Vagina (tissue), 2 donors: ENCODE results near the gene NKAIN2. TPM values are rescaled to one million over a fixed set of nuclear protein-coding genes. Genes with fewer than 3 reads are reported as not detected.

ENCODE experiments used
- DNase-seq, 2 donors: peaks; one replicate each; pipeline ENCODE4 v3.0.0-alpha.2; 2017; ENCODE audit errors: extremely low spot score in 2 of 2
- H3K27ac ChIP-seq: fragments of 200-600 bp; sonication (generic); one replicate; pipeline ENCODE4 v1.5.1; 2019
- H3K27me3 ChIP-seq: fragments of 200-600 bp; sonication (generic); one replicate; pipeline ENCODE4 v1.5.1; 2019
- H3K36me3 ChIP-seq, 2 donors: fragments of 200-600 bp; sonication (generic); one replicate each; pipeline ENCODE4 v1.5.1; 2017 to 2019
- H3K4me1 ChIP-seq: fragments of 200-600 bp; sonication (generic); one replicate; pipeline ENCODE4 v1.5.1; 2019
- H3K4me3 ChIP-seq, 2 donors: fragments of 200-600 bp; sonication (generic); 1 replicate in 1 of 2; 2 replicates in 1 of 2; pipeline ENCODE4 v1.5.1; 2016 to 2019
- H3K9me3 ChIP-seq: fragments of 200-600 bp; sonication (generic); one replicate; pipeline ENCODE4 v1.5.1; 2019
- POLR2A ChIP-seq, 2 donors: fragments of 450-650 bp; IDR thresholded peaks; one replicate each; pipeline ENCODE4 v1.6.1; 2017; ENCODE audit warnings: antibody characterized with exemption in 2 of 2, mild to moderate bottlenecking in 2 of 2, moderate library complexity in 2 of 2
- POLR2AphosphoS5 ChIP-seq, 2 donors: sonication (generic); formaldehyde crosslinking; IDR thresholded peaks; one replicate each; pipeline ENCODE4 v1.9.0; 2017; ENCODE audit warnings: antibody characterized with exemption in 2 of 2, mild to moderate bottlenecking in 2 of 2, low read depth in 1 of 2; ENCODE audit not compliant: insufficient read depth in 1 of 2
- intact Hi-C: fragments of 100-400 bp; cut with DNase I; formaldehyde crosslinking; loops from one replicate; pipeline ENCODE4 v1.15.1; 2023
- total RNA-seq: library from RNA; depleted of rRNA; stranded (reverse); fragments of >200 nt; gene quantifications from one replicate; pipeline ENCODE4 v1.2.3, GENCODE V29; 2016
- TF ChIP-seq, protein P1 (sequence below), 3 experiments: fragments of 450-650 bp in 2 of 3; fragments of 200-600 bp in 1 of 3; sonication (generic) in 1 of 3; IDR thresholded peaks; one replicate each; pipeline ENCODE4 v1.5.1; 2017 to 2019; ENCODE audit warnings: antibody characterized with exemption in 3 of 3, mild to moderate bottlenecking in 2 of 3, moderate library complexity in 2 of 3

The NKAIN2 gene
- total RNA-seq, 1 donor from 2014 or later = not detected

DNA sequence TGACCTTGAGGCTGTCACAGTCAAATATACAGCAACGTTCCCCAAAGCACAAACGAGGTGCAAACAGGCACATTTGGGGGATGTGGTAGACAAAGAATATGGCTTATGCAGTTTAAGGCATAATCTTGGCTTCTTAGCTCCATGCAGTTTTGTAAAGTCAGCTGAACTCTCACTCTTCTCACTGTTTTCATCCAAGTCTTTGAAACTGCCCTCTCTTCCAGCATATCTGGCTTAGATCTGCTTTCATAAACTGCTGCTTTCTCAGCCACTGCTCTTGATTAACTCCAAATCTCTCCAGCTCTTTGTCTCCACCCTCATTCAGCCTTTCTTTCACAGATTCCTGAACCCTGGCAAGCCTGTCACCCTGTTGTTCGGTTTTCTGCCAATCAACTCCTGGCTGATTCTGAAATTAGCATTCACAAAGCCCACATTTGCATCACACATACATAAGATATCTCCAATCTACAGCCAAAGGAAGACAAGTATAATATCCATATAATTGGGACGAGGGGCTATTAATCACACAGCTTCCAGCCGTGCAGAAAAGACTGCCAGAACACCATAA is 857.5 kb downstream of the NKAIN2 start:
- Histone ChIP-seq H3K27me3 (no peaks in the 10 kb centered on the region), H3K4me1 (no peaks in the 10 kb centered on the region), H3K9me3 (no peaks in the 10 kb centered on the region), H3K4me3 (no peak overlapping the region), H3K36me3 (no peaks in the 10 kb centered on the region), H3K27ac (no peak overlapping the region)
- intact Hi-C loops = no loop called here
- no peak for TF ChIP-seq POLR2AphosphoS5 (IDR thresholded peaks at IDR 0.05; ENCODE audit: insufficient read depth in 1 of 2, low read depth in 1 of 2)
- no peak for TF ChIP-seq POLR2A (IDR thresholded peaks at IDR 0.05)
- TF ChIP-seq, protein P1, sequence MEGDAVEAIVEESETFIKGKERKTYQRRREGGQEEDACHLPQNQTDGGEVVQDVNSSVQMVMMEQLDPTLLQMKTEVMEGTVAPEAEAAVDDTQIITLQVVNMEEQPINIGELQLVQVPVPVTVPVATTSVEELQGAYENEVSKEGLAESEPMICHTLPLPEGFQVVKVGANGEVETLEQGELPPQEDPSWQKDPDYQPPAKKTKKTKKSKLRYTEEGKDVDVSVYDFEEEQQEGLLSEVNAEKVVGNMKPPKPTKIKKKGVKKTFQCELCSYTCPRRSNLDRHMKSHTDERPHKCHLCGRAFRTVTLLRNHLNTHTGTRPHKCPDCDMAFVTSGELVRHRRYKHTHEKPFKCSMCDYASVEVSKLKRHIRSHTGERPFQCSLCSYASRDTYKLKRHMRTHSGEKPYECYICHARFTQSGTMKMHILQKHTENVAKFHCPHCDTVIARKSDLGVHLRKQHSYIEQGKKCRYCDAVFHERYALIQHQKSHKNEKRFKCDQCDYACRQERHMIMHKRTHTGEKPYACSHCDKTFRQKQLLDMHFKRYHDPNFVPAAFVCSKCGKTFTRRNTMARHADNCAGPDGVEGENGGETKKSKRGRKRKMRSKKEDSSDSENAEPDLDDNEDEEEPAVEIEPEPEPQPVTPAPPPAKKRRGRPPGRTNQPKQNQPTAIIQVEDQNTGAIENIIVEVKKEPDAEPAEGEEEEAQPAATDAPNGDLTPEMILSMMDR (IDR thresholded peaks at IDR 0.05) = no peak
- DNase-seq = no peak

DNA sequence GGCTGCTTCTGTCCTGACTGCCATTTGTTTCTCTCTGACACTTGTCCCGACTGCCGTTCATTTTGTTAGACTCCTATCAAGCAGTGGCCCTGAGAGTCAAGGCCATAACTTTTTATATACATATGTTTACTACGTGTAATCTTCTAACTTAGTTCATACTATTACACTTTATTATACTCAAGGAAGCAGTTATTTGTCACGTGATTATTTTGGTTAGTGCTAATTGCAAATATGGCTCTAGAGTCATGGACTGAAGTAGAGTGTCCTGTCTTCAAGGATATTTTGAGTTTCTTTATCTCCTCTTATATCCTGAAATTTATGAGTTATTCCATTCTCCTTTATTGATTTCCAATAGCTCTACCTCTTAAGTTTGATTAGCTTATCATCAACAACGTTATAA is 864.4 kb downstream of the NKAIN2 start:
- no peak overlapping the region for H3K27ac ChIP-seq
- TF ChIP-seq POLR2A (IDR thresholded peaks at IDR 0.05) = no peak
- TF ChIP-seq, protein P1 (IDR thresholded peaks at IDR 0.05) = no peak
- TF ChIP-seq POLR2AphosphoS5 (IDR thresholded peaks at IDR 0.05; ENCODE audit: insufficient read depth in 1 of 2, low read depth in 1 of 2) = no peak
- H3K4me3 ChIP-seq = no peak overlapping the region
- no peak for DNase-seq
- no peaks in the 10 kb centered on the region for H3K27me3 ChIP-seq
- no peaks in the 10 kb centered on the region for H3K36me3 ChIP-seq
- intact Hi-C loops = no loop called here
- no peaks in the 10 kb centered on the region for H3K9me3 ChIP-seq
- H3K4me1 ChIP-seq = no peaks in the 10 kb centered on the region

DNA sequence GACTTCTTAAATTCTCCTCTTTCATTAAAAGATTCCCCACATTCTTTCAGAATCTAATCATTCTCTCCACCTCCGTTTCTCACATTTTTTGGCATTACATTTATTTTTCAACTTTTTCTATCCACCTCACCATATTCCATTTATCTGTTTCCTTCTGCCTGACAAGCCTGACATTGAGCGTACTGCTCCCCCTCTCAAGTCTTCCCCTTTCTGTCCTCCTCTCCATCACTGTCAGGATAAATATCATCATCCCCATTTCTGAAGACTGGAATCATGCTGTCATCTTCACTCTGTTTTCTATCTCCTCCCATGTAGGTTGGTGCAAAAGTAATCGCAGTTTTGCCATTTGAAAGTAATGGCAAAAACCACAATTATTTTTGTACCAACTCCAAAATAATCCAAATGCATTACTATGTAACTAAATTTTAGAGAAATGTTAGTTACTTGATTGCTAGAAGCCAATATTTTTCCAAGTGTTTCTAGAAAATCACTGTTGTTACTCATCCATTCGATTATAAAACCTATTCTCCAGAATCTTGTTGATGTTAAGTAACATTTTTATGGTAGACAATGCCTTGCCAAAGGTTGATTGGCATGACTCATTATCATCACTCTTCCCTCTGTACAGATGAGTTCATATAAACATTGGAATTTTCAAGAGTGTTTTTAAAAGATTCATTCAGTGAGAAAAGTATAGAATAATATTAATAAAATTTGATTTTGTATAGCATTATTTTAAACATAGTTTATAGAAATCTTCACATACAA is 866.2 kb downstream of the NKAIN2 start:
- no peak for DNase-seq
- intact Hi-C loops = no loop called here
- TF ChIP-seq POLR2AphosphoS5 (IDR thresholded peaks at IDR 0.05; ENCODE audit: insufficient read depth in 1 of 2, low read depth in 1 of 2) (no peak), POLR2A (IDR thresholded peaks at IDR 0.05) (no peak)
- TF ChIP-seq, protein P1 (IDR thresholded peaks at IDR 0.05) = no peak
- Histone ChIP-seq H3K4me3 (no peak overlapping the region), H3K36me3 (no peaks in the 10 kb centered on the region), H3K4me1 (no peaks in the 10 kb centered on the region), H3K9me3 (no peaks in the 10 kb centered on the region), H3K27me3 (no peaks in the 10 kb centered on the region), H3K27ac (no peak overlapping the region)

DNA sequence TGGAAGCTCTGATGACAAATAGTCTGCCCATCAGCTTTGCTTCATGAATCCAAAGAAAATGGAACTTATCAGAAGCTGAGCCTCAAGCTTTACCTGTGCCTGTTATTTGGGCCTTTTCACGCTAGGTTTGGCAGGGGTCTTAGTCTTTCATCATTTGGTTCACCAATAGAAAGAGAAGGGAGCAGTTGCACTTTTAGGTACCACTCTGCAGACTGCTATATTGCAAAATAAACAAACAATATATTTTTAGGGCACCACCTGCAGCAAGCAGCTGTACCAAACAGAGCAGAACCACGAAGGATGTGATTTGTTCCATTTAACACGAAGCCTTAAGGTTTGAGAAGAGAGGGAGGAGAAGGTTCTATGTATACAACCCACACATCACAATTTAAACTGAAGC is 867.1 kb downstream of the NKAIN2 start:
- H3K36me3 ChIP-seq = no peaks in the 10 kb centered on the region
- no peaks in the 10 kb centered on the region for H3K27me3 ChIP-seq
- TF ChIP-seq, protein P1 (IDR thresholded peaks at IDR 0.05) = no peak
- no peak for TF ChIP-seq POLR2A (IDR thresholded peaks at IDR 0.05)
- TF ChIP-seq POLR2AphosphoS5 (IDR thresholded peaks at IDR 0.05; ENCODE audit: insufficient read depth in 1 of 2, low read depth in 1 of 2) = no peak
- no peak overlapping the region for H3K4me3 ChIP-seq
- H3K9me3 ChIP-seq = no peaks in the 10 kb centered on the region
- H3K27ac ChIP-seq = no peak overlapping the region
- DNase-seq = no peak
- intact Hi-C loops = no loop called here
- H3K4me1 ChIP-seq = no peaks in the 10 kb centered on the region

DNA sequence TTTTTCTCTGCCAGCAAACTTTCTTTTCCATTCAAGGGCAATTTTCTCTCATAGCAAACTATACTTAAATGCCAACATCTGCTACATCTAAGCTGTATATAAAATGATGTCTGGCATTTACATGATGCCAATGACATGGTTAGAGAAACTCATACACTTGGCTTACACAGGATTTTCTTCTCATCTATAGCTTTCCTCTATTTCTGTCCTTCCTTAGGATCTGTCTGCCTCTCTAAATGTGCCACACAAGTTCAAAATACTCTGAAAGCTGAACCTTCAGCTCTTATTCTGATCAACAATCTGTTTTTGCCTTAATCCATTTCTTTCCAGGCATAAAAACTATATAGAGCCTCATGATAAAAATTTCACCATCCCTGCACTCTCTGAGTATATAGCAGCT is 867.7 kb downstream of the NKAIN2 start:
- H3K36me3 ChIP-seq = no peaks in the 10 kb centered on the region
- intact Hi-C loops = no loop called here
- TF ChIP-seq POLR2AphosphoS5 (IDR thresholded peaks at IDR 0.05; ENCODE audit: insufficient read depth in 1 of 2, low read depth in 1 of 2) (no peak), POLR2A (IDR thresholded peaks at IDR 0.05) (no peak)
- TF ChIP-seq, protein P1 (IDR thresholded peaks at IDR 0.05) = no peak
- no peaks in the 10 kb centered on the region for H3K4me1 ChIP-seq
- H3K4me3 ChIP-seq = no peak overlapping the region
- no peaks in the 10 kb centered on the region for H3K9me3 ChIP-seq
- DNase-seq = no peak
- no peaks in the 10 kb centered on the region for H3K27me3 ChIP-seq
- no peak overlapping the region for H3K27ac ChIP-seq
